GM10847 (cell line): ENCODE measurements around the gene ATG9A.

Experiments
- POLR2A ChIP-seq: IDR thresholded peaks from 2 replicates; pipeline ENCODE4 v1.6.1; 2011; ENCODE audit not compliant: insufficient read length; ENCODE audit errors: extremely low read depth

Gene ATG9A

GRCh38 chr2:219207134-219207883, 22.1 kb downstream of the ATG9A start:
- TF ChIP-seq POLR2A, result no peak

GRCh38 chr2:219206328-219207133, 22.9 kb downstream of the ATG9A start, which contains the start of gene ZFAND2B:
TSS of gene ZFAND2B (plus strand) at chr2:219206782. CDS start at chr2:219206988, 206 bp downstream.
- TF ChIP-seq POLR2A, result peak; percentile 98

GRCh38 chr2:219205981-219206327, 23.5 kb downstream of the ATG9A start:
- no peak for TF ChIP-seq POLR2A

GRCh38 chr2:219205165-219205538, 24.3 kb downstream of the ATG9A start:
- no peak for TF ChIP-seq POLR2A

GRCh38 chr2:219204425-219205164, 24.8 kb downstream of the ATG9A start:
- TF ChIP-seq POLR2A, result no peak

- TF ChIP-seq POLR2A, result no peak
Observed at GRCh38 chr2:219199470-219200211, 29.8 kb downstream of the ATG9A start.

GRCh38 chr2:219198974-219199373, 30.5 kb downstream of the ATG9A start:
- TF ChIP-seq POLR2A, result no peak

GRCh38 chr2:219197388-219197787, 32.0 kb downstream of the ATG9A start:
- no peak for TF ChIP-seq POLR2A

- no peak for TF ChIP-seq POLR2A
Observed at GRCh38 chr2:219186754-219187456, 42.5 kb downstream of the ATG9A start.

- TF ChIP-seq POLR2A, result no peak
Observed at GRCh38 chr2:219184121-219184520, 45.3 kb downstream of the ATG9A start.

- no peak for TF ChIP-seq POLR2A
Observed at GRCh38 chr2:219183151-219183772, 46.2 kb downstream of the ATG9A start.

- no peak for TF ChIP-seq POLR2A
Observed at GRCh38 chr2:219182331-219183150, 46.9 kb downstream of the ATG9A start.

- no peak for TF ChIP-seq POLR2A
Observed at GRCh38 chr2:219181531-219181930, 47.9 kb downstream of the ATG9A start.
